HG03060 (cell line): ENCODE results near the gene TTC23.

ENCODE experiments used
- ATAC-seq: cut with Tn5 transposase; IDR thresholded peaks from one replicate; pipeline ENCODE4 v1.9.1; 2021; ENCODE audit warnings: low read depth, moderate number of reproducible peaks; ENCODE audit not compliant: unreplicated experiment

TTC23 gene, protein sequence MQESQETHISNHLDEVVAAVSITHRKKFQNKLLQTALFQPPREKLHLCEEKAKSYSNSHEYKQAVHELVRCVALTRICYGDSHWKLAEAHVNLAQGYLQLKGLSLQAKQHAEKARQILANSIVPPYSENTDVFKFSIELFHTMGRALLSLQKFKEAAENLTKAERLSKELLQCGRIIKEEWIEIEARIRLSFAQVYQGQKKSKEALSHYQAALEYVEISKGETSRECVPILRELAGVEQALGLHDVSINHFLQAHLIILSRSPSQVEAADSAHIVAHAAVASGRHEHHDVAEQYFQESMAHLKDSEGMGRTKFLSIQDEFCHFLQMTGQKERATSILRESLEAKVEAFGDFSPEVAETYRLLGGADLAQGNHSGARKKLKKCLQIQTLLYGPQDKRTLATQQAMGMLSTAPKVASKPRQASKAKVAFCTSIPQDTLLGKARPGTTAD

GRCh38 chr15:99249270-99249841 lies at the start of gene TTC23:
TSS of gene TTC23 (minus strand) at chr15:99249581. CDS start at chr15:99228712, 20,869 bp downstream.
- ATAC-seq, result no peak

DNA sequence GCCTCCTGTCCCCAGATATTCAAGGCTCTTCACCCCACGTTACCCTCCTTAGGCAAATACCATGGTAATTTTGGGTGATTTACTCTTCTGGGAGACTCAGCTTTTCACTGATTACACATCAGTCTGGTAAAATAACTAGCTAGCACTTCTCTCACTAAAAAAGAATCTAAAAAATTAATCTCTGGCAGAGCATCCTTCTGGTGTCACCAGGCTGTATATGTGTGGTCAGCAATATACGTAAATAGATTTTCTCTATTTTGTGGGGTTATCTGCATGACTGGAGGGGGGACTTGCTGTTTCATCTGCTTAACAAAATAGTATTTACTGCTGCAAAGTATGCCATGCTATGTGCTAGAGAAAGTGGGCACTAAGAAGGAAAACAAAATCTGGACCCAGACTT lies 47.0 kb upstream of the TTC23 start:
- no peak for ATAC-seq

DNA sequence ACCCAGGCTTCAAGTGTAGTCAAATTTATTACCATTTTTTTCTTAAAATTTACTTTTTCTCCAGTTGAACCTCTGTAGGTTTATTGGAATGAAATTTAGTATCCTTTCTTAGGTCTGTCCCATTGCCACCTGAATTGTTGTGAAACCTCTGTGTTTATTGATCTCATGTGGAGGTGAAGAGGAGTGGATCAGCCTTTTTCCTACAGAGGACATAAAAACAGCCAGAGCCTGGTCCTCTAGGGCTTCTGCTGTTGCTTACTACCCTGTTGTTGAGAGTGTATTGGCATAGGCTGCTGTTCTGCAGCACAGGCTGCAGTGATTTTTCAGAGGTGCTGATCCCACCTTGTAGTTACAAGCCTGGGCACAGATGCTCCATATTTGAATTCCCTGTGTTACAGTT lies 46.5 kb upstream of the TTC23 start:
- ATAC-seq, result no peak

DNA sequence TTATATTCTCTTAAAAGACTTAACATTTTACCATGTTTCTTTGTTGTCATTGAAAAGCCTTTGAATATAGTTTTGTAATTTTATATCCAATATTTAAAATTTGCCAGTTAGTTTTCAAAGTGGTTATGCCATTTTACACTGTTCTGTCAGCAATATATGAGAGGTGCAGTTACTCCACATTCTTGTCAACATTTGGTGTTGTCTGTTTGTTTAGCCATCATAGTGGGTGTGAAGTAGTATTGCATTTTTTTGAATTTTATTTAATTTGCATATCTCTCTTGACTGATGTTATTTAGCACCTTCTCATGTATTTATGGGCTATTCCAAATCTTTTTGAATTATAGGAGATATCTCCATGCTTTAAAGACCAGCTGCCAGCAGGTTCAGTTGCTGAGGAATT lies 42.3 kb upstream of the TTC23 start:
- ATAC-seq, result no peak

DNA sequence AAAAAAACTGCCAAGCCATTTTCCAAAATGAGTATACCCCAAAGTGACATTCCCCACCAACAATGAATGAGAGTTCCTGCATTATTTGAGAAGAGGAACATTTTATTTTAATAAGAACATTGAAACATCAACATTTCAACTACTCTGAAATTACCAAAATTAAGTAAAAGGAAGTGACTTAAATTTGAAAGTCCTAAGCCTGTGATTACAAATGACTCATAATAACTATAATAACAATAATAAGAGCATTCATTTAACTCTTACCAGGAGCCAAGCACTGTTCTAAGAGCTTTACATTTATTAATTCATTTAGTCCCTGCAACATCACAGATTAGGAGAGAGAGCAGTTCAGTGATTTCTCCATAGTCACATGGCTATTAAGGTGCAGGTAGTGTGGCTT lies 34.3 kb upstream of the TTC23 start:
- no peak for ATAC-seq

- ATAC-seq, result no peak
These were observed 33.2 kb upstream of the TTC23 start for GRCh38 chr15:99282586-99282985.

- ATAC-seq, result no peak
These were observed 32.7 kb upstream of the TTC23 start for GRCh38 chr15:99282121-99282520.

DNA sequence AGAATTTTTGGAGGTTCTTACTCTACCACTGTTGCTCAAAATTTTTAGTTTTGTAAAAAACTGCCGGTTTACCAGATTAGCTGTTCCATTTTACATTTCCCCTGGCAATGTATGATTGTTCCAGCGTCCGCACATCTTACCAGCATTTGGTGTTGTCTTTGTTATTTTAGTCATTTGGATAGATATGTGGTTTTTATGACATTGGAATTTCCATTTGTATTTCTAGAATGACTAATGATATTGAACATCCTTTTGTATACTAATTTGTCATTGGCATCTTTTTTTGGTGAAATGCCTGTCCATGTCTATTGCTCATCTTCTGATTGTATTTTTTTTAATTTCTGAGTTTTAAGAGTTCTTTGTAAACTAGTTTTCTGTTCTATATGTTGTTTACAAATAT lies 30.4 kb upstream of the TTC23 start:
- no peak for ATAC-seq

DNA sequence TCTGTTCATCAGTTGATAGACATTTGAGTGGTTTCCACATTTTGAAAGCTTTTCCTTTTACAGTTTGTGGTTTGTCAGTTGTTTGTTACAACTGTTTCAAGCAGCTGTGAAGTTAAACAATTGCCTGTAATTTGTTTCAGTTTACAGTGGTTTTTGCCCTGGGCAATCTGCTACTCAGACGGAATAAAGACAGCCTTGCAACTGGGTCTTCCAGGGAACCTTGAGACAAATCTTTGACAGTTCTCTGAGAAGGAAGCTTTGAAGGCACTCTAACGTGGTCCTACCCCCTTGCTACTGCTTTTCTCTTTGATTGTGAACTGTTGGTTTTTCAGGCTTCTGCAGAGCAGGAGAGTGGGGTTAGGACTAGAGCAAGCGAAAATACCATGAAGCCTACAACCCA lies 29.9 kb upstream of the TTC23 start:
- no peak for ATAC-seq

GRCh38 chr15:99275525-99276128 lies 26.2 kb upstream of the TTC23 start:
- ATAC-seq, result no peak

- ATAC-seq, result no peak
These were observed 25.7 kb upstream of the TTC23 start for GRCh38 chr15:99275061-99275460.

GRCh38 chr15:99273801-99274200 lies 24.4 kb upstream of the TTC23 start:
- no peak for ATAC-seq

GRCh38 chr15:99268431-99268830 lies 19.1 kb upstream of the TTC23 start:
- ATAC-seq, result no peak

DNA sequence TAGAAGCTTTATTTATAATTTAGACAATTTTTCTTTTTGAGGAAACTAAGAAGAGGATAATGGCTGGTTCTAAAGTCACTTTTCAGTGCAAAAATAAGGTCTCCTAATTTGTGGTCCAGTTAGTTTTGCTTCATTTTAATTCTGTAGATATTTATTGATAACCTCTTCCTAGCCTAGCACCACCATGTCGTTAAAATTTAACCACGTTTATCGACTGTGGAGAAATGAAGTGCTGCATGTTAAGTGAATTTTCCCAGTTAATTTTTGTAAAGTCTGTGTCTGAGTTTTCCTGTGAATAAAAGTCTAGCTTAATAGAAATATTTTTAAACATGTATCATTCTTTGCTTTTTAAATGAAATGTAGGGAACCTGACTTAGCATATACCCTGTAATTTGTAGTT lies 18.6 kb upstream of the TTC23 start:
- ATAC-seq, result no peak

DNA sequence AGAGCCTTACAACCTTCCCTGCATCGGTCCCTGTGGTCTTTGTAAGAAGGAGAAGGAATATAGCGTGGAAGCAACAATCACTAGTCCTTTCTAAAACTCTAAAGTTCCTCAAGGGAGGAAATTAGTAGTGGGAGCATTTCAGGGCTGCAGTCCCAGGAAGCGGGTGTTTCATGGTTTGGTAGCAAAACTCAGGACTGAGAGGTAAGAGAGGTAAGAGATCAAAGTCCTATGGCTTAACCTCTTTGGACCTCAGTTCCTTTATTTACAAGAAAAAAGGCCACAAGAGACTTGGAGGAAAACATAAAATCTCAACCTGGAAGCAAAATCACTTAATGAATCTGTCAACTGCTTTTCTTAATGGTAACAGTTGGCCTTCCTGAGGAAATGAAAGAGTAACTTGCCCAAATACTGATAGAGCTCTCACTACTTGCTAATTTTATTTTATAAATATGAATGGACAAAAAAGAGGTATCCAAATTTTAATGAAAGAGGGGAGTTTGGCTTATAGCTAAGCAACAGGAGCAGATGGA lies 16.2 kb upstream of the TTC23 start:
- no peak for ATAC-seq

- no peak for ATAC-seq
These were observed 14.7 kb upstream of the TTC23 start for GRCh38 chr15:99264125-99264524.

DNA sequence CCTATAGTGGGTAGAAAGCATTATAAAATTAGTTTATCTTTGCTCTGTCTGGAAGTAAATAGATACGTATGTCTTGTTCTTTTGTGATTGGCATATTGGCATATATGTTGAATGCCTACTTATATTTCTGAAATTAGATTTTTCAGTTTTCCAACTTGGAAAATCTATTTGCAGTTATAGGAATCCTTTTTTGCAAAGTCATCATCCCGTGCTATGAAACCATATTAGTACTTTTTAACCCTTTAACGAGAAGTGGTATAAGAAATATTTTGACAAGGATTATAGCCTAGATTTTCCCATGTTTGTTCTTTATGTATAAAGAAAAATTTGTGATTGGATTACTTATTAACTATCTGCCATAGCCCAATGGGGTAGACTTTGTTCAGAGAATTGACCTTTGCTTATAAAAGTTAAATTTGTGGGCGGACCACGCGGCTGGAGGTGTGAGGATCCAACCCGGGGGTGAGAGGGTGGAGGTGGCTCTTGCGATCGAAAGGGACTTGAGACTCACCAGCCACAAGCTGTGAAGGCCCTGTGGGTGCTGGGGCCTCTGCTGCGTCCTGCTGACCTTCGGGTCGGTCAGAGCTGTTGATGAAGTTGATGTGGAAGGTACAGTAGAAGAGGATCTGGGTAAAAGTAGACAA lies 7.8 kb upstream of the TTC23 start:
- ATAC-seq, result no peak

- ATAC-seq, result no peak
These were observed 4.2 kb upstream of the TTC23 start for GRCh38 chr15:99253381-99254090.

DNA sequence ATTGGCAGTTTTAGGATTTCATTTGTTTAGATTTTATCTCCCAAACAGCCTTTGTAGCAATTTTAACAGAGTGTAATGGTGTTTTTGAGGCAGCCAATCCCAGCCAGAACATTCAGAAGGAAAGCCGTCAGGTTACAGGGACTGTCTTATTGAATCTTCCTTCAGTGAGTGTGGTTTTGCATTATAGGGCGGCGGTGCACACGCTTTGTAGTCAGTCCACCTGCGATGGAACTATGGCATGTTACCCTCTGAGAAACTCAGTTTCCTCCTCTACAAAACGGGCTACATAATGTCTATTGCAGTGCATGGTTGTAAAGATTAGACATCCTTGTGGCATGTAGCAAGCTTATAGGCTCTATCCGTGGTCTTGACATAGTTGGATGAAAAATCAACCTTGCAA lies 2.9 kb upstream of the TTC23 start:
- ATAC-seq, result no peak
